GM21619 (cell line): ENCODE data around the gene BICDL1.

Source experiments
- ATAC-seq: cut with Tn5 transposase; IDR thresholded peaks from one replicate; pipeline ENCODE4 v1.9.1; 2021; ENCODE audit not compliant: unreplicated experiment

BICDL1 gene

DNA sequence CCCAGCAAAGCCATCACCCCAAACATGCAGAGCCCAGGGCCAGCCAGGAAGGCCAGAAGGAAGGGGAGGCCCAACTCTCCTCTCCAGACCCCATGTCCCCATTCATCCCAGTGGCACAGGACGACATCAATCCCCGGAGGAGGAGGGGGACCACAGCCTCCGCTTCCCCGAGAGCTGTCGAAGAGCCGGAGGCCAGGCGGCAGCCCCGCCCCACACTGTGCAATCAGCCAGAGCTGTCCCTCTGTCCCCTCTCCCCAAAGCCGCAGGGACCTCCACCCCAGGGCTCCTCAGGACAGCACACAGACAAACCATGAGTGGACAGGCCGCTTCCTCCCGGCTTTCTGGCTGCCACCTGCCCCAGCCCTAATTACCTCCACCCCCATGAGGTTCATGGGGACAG, 110.7 kb downstream of the BICDL1 start:
- ATAC-seq, result no peak

DNA sequence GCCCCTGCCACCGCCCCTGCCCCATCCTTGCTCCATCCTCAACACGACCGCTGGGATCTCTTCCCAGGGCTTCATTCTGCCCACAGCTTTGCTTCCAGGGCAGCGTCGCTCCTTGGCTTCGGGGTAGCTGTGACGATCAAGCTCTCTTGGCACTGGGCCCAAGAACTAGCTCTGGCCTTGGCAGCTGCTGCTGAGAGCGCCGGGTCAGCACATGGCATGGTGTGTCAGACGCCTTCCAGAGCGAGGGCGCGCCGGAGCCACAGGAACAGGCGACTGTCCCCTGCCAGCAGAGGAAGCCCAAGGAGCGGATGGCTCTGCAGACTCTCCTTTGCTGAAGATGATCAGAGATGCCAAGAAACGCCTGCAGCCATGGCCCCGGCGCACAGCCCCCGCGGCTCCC, 111.6 kb downstream of the BICDL1 start:
- ATAC-seq, result no peak

- peak; percentile 70 for ATAC-seq
These were observed 112.1 kb downstream of the BICDL1 start for GRCh38 chr12:120101182-120101581.

GRCh38 chr12:120101617-120102016, 112.6 kb downstream of the BICDL1 start:
- ATAC-seq, result peak; percentile 28

DNA sequence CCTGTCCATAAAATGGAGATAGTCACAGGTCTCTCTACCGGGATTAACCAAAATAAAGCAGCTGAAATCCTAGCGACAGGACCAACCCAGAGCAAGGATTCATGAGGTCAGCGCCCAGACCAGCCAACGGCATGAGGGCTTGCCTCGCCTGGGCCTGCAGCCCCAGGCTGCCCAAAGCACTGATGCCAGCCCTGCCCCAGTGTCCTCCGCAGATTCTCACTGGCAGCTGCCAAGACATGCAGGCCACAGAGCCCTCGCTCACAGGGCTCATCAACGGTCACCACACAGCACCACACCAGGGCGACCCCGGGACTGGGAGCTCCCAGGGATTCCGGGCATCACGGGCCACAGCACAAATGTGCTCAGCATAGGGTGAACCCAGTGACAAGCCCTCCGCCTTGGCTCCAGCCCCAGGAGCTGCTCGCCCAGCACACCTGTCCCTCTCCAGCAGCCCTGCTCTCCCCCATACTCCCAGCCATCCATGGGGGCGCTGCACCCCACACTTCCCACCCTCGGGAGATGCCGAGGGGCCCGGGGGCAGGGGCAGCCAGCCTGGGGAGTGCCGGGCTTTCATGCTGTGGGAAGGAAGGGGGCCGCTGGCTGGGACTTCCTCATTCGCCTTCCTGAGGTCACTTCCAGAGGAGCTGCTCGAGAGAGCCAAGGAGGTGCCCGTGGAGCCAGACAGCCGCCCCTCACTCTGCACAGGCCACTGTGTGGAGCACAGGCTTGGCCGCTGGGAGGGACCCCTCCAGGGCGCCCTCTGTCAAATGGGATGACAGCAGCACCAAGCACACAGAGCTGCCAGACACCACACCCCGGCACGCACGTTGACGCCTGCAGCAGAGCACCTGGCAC, 113.4 kb downstream of the BICDL1 start:
- no peak for ATAC-seq

GRCh38 chr12:120103044-120103338, 114.0 kb downstream of the BICDL1 start:
- ATAC-seq, result no peak

DNA sequence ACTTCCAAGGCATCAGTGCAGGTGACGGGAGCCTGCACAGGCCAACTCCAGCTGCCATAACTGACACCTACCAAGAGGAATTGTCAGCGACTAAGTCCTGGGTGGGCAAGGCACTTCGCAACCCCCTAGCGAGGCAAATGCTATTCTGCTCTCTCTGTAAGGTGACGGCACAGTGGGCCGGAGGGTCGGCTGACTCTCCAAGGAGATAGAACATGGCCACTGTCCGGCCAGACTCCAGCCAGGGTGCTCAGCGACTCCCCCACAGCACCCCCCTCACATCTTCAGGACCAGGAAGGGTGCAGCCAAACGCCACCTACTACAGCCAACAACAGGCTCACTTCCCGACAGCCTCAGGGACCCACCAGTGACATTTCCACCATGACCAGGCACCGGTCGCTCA, 114.3 kb downstream of the BICDL1 start:
- ATAC-seq, result no peak

- no peak for ATAC-seq
These were observed 117.1 kb downstream of the BICDL1 start for GRCh38 chr12:120106151-120106550.

DNA sequence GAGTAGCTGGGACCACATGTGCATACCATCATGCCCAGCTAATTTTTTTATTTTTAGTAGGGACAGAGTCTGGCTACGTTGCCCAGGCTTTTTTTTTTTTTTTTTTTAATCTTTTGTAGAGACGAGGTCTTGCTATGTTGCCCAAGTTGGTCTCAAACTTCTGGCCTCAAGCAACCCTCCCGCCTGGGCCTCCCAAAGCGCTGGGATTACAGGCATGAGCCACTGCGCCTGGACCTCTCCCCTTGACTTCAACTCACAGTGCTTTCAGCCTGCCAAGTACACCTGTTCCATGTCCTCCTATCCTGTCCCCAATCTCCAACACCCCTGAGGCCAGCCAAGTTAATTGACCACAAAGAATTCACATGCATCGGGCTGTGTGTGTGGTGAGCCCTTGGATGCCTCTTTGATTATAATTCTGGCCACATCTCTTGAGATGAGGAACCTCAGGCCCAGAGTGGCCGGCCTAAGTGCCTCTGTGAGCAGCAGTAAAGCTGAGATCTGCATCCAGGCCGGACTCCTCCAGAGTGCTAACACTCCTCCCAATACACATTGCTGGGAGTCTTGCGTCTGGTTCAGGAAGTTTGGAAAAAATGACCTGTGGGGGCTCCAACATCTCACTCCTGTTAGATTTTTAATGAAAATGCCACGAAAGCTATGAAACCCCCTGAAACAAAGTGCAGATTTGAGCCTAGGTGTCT, 120.7 kb downstream of the BICDL1 start:
- ATAC-seq, result no peak

GRCh38 chr12:120110550-120111501, 121.8 kb downstream of the BICDL1 start:
- peak; percentile 64 for ATAC-seq

- ATAC-seq, result no peak
These were observed 126.0 kb downstream of the BICDL1 start for GRCh38 chr12:120115066-120115465.

GRCh38 chr12:120115692-120116440, 126.8 kb downstream of the BICDL1 start:
- no peak for ATAC-seq

GRCh38 chr12:120116441-120116791, 127.4 kb downstream of the BICDL1 start, which contains the start of gene RAB35:
RAB35 (minus strand) TSS chr12:120116753; CDS start chr12:120116650, 103 bp downstream.
- peak; percentile 0 for ATAC-seq

DNA sequence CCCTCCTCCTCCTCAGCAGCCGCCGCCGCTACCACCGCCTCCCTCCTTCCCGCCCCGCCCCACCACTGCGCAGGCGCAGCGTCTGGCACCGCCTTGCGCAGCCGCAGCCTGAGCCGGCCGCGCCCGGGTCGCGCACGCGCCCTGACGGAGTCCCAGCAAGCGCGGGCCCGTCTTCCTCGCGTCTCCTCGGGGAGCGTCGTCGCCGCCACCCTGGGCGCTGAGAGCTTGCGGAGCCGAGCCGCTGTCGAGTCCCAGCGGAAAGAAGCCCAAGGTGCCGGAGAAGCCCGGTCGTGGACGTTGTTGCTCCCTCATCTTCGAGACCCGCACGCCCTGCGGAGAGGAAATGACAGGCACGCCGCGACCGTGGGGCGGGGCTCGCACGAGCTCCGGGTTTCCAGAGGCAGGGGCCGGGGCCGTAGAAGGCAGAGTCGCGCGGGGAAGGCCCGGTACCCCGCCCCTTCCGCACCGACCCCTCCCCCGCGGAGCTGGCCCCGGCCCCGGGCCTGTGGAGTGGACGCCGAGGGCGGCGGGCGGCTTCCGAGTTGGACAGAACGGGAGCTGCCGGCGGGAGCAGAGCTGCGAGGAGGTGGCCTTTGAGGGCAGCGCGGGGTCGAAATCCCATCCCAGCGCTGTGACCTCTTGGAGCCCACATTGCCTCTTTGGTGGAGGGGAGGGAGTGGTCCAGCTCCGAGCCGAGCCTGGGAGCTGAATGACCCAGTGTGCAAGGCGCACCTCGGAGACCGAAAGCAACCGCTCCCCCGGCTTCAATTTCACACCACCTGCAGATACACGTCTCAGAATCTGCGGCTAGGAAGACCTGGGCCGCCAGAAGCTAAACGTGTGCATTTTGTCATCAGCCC, 128.0 kb downstream of the BICDL1 start:
- peak; percentile 36 for ATAC-seq

DNA sequence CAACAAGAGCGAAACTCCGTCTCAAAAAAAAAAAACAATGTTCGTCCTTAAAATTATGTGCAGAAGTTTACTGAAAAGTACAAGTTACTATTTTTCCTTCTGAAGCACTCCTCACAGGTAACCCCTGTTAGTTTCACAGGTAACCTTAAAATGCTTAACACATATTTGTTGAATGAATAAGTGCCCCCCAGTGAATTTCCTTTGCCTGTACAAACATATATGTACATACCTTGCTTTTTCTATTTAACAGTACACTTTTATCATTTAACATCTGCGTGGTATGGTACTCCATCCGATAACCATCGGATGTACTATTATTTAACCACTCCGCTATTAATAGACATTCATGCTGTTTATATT, 128.9 kb downstream of the BICDL1 start:
- no peak for ATAC-seq

DNA sequence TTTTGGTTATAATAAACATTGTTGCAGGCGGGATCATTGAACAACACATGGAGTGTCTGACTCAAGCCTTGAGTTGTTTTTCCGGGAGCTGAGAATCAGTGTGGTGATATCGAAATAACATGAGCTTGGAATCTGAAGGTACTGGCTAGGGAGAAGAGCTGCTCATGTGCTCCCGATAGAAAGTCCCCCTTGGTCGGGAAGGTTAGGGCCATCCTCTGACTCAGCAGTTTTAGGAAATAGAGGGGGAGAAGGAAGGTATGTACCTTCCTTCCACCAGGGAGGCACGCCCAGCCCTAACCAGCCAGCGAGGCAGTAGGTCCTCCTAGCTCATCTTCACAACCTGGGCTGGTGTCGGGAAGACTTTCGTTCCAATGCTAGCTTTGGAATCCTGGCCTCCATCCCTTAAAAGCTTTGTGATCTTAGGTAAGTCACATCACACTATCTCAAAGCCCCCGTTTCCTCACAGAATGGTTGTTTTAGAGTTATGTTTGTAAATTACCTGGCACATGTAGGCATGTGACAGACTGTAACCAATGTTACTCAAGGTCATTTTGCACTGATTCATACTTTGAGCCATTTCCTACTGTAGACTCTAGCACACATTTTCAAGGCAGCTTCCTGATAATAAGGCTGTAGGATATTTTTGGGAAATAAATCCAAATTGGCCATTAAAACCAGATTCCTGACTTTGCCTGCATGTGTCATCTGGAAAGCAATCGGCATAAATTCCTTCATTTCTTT, 129.5 kb downstream of the BICDL1 start:
- ATAC-seq, result no peak

DNA sequence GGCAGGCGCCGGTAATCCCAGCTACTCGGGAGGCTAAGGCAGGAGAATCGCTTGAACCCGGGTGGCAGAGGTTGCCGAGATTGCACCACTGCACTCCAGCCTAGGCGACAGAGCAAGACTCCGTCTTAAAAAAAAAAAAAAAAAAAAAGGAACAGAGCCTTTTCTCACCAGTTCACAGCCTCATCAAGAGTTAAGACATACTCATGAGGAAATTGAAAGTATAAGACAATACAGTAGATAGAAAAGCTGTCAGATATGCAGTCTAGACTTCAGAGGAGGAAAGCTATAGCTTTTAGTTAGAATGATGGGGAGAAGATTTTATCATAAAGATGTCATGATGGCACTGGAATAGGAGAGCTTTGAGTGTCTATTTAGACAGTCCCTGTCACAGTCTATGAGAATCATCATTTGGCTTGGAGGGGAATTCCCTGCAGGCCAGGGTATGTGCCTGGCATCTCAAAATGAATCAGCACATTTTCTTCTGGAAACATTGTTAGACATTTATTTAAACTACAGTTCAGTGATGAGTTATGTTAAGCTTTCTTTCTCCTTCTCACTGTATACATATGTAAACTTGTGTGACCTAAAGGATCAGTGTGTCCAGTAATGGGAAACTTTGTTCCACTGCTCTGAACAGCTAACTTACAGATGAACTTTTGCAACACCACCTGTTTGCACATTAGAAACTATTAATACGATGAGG, 130.4 kb downstream of the BICDL1 start:
- peak; percentile 28 for ATAC-seq

DNA sequence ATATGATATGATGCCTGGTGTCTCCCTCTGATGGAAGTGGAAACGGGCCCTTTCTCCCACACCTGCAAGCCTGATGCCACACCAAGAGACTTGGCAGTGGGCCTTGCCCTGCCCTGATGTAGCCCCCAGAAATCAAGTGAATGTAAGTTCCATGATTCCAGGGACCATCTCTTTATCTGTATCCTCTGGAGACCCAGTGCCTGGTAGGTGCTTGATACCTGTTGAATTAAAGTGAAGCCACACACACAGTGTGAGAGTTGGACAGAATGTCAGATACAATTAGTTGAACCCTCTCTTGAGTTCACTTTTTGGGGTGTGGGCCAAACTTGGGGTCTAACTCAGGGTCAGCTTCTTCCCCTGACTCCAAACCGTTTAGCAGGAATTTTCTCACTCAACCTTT, 132.3 kb downstream of the BICDL1 start:
- no peak for ATAC-seq
